Cardiac fibroblast (primary cell): ENCODE data around the gene COL13A1.

ENCODE experiments used
- DNase-seq, 2 donors: peaks; one replicate each; pipeline versions ENCODE4 v3.0.0 to v3.0.0-alpha.2; 2010; ENCODE audit warnings: low read depth in 2 of 2
- H3K4me3 ChIP-seq, 2 donors: replicated peaks in 1 of 2; 1 replicate in 1 of 2; 2 replicates in 1 of 2; pipeline ENCODE4 v1.5.1; 2011; ENCODE audit warnings: low read depth in 2 of 2, low read length in 2 of 2, mild to moderate bottlenecking in 2 of 2, moderate library complexity in 1 of 2
- TF ChIP-seq, protein P1 (sequence below): IDR thresholded peaks from one replicate; pipeline ENCODE4 v1.5.1; 2011; ENCODE audit warnings: low read depth, mild to moderate bottlenecking, low read length, inconsistent platforms

COL13A1 gene

GRCh38 chr10:69807122-69807521, 5.4 kb downstream of the COL13A1 start:
- peak; percentile 65 to 85 for DNase-seq
- TF ChIP-seq, protein P1, sequence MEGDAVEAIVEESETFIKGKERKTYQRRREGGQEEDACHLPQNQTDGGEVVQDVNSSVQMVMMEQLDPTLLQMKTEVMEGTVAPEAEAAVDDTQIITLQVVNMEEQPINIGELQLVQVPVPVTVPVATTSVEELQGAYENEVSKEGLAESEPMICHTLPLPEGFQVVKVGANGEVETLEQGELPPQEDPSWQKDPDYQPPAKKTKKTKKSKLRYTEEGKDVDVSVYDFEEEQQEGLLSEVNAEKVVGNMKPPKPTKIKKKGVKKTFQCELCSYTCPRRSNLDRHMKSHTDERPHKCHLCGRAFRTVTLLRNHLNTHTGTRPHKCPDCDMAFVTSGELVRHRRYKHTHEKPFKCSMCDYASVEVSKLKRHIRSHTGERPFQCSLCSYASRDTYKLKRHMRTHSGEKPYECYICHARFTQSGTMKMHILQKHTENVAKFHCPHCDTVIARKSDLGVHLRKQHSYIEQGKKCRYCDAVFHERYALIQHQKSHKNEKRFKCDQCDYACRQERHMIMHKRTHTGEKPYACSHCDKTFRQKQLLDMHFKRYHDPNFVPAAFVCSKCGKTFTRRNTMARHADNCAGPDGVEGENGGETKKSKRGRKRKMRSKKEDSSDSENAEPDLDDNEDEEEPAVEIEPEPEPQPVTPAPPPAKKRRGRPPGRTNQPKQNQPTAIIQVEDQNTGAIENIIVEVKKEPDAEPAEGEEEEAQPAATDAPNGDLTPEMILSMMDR: no peak
- no peak overlapping the region for H3K4me3 ChIP-seq

DNA sequence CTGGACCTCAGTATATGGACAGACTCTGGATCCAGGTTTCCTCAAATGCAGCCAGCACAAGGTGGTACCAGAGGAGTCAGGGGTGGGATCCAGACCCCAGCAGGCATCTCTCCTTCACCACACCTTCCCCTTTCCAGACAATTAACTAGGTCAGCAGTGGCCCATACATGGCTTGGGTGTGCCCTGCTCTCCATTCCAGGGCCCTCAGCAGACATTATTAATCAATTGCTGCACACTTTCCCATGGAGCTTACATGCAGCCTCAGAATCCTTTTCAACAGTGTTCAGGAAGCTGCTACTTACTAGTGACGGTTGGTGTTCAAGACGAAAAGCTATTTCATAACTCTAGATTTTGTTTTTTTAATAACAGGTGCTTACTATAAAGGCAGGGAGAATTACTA, 6.0 kb downstream of the COL13A1 start:
- TF ChIP-seq, protein P1: no peak
- peak; percentile 60 to 61 for DNase-seq
- H3K4me3 ChIP-seq: no peak overlapping the region

GRCh38 chr10:69809318-69809717, 7.6 kb downstream of the COL13A1 start:
- TF ChIP-seq, protein P1: no peak
- no peak overlapping the region for H3K4me3 ChIP-seq
- DNase-seq: no peak

GRCh38 chr10:69810097-69810496, 8.4 kb downstream of the COL13A1 start:
- no peak for DNase-seq
- no peak overlapping the region for H3K4me3 ChIP-seq
- TF ChIP-seq, protein P1: no peak

- TF ChIP-seq, protein P1: no peak
- DNase-seq: no peak
- H3K4me3 ChIP-seq: no peak overlapping the region
These were observed 9.1 kb downstream of the COL13A1 start for GRCh38 chr10:69810675-69811397.

GRCh38 chr10:69813632-69814031, 11.9 kb downstream of the COL13A1 start:
- TF ChIP-seq, protein P1: no peak
- DNase-seq: no peak

GRCh38 chr10:69814251-69814650, 12.5 kb downstream of the COL13A1 start:
- TF ChIP-seq, protein P1: no peak
- DNase-seq: no peak
- no peak overlapping the region for H3K4me3 ChIP-seq

More at GRCh38 chr10:69813632-69814031, 11.9 kb downstream of the COL13A1 start:
- no peak overlapping the region for H3K4me3 ChIP-seq
